Neutrophil (primary cell): Measurements from ENCODE around the gene CHN2.

Experiments
- H3K27ac ChIP-seq: fragments of 200-600 bp; sonication (generic); 2 replicates; pipeline ENCODE4 v1.5.1; 2016; ENCODE audit warnings: mild to moderate bottlenecking, moderate library complexity
- H3K27me3 ChIP-seq: fragments of 200-600 bp; sonication (generic); 2 replicates; pipeline ENCODE4 v1.6.0; 2016; ENCODE audit warnings: mild to moderate bottlenecking
- H3K36me3 ChIP-seq: fragments of 200-600 bp; sonication (generic); 2 replicates; pipeline ENCODE4 v1.5.1; 2017
- H3K4me1 ChIP-seq, 2 experiments: fragments of 200-600 bp in 1 of 2; sonication (generic) in 1 of 2; 1 replicate in 1 of 2; 2 replicates in 1 of 2; pipeline versions ENCODE4 v1.5.1 to v1.6.1; 2013 to 2016; ENCODE audit warnings: low read depth in 1 of 2, low read length in 1 of 2, mild to moderate bottlenecking in 1 of 2, moderate library complexity in 1 of 2; ENCODE audit not compliant: control insufficient read depth in 1 of 2, insufficient read depth in 1 of 2
- H3K4me3 ChIP-seq, 2 experiments: fragments of 200-600 bp in 1 of 2; sonication (generic) in 1 of 2; 1 replicate in 1 of 2; 2 replicates in 1 of 2; pipeline ENCODE4 v1.5.1; 2013 to 2016; ENCODE audit warnings: low read depth in 1 of 2, low read length in 1 of 2, mild to moderate bottlenecking in 1 of 2, moderate library complexity in 1 of 2
- H3K9me3 ChIP-seq: fragments of 200-600 bp; sonication (generic); 2 replicates; pipeline ENCODE4 v1.5.1; 2016
- TF ChIP-seq, protein P1 (sequence below): fragments of 200-600 bp; sonication (generic); IDR thresholded peaks from 2 replicates; pipeline ENCODE4 v1.5.1; 2016; ENCODE audit warnings: antibody characterized with exemption

Gene CHN2

DNA sequence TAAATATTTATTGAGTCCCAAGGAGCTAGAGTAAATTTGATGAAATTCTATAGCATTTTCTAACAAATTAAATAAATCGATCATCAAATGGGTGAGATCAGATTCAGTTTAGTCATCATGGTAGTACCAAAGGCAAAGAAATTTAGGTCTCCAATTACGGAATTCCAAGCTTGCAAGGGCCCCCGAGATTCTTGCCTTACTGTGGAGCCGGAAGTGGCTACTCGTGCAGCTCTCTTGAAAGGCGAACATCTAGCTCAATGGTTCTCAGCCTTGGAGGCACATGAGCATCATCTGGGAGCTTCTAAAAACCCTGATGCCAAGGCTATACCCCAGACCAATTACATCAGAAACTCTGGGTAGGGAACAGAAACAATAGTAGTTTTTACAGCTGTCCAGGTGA lies 251.2 kb downstream of the CHN2 start:
- H3K4me3 ChIP-seq: no peak overlapping the region
- H3K27ac ChIP-seq: no peak overlapping the region
- H3K4me1 ChIP-seq: no peaks in the 10 kb centered on the region
- no peaks in the 10 kb centered on the region for H3K27me3 ChIP-seq
- TF ChIP-seq, protein P1, sequence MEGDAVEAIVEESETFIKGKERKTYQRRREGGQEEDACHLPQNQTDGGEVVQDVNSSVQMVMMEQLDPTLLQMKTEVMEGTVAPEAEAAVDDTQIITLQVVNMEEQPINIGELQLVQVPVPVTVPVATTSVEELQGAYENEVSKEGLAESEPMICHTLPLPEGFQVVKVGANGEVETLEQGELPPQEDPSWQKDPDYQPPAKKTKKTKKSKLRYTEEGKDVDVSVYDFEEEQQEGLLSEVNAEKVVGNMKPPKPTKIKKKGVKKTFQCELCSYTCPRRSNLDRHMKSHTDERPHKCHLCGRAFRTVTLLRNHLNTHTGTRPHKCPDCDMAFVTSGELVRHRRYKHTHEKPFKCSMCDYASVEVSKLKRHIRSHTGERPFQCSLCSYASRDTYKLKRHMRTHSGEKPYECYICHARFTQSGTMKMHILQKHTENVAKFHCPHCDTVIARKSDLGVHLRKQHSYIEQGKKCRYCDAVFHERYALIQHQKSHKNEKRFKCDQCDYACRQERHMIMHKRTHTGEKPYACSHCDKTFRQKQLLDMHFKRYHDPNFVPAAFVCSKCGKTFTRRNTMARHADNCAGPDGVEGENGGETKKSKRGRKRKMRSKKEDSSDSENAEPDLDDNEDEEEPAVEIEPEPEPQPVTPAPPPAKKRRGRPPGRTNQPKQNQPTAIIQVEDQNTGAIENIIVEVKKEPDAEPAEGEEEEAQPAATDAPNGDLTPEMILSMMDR: no peak
- no peaks in the 10 kb centered on the region for H3K36me3 ChIP-seq
- H3K9me3 ChIP-seq: no peaks in the 10 kb centered on the region

- Histone ChIP-seq H3K9me3 (no peaks in the 10 kb centered on the region), H3K4me3 (no peak overlapping the region), H3K27me3 (no peaks in the 10 kb centered on the region), H3K27ac (no peak overlapping the region), H3K4me1 (no peaks in the 10 kb centered on the region), H3K36me3 (no peaks in the 10 kb centered on the region)
- TF ChIP-seq, protein P1: no peak
Measured at GRCh38 chr7:29447828-29448227, 253.3 kb downstream of the CHN2 start.

- no peaks in the 10 kb centered on the region for H3K27me3 ChIP-seq
- no peak overlapping the region for H3K27ac ChIP-seq
- H3K4me3 ChIP-seq: no peak overlapping the region
- TF ChIP-seq, protein P1: no peak
- H3K4me1 ChIP-seq: no peaks in the 10 kb centered on the region
- no peaks in the 10 kb centered on the region for H3K9me3 ChIP-seq
- no peaks in the 10 kb centered on the region for H3K36me3 ChIP-seq
Measured at GRCh38 chr7:29449569-29450260, 255.1 kb downstream of the CHN2 start.

DNA sequence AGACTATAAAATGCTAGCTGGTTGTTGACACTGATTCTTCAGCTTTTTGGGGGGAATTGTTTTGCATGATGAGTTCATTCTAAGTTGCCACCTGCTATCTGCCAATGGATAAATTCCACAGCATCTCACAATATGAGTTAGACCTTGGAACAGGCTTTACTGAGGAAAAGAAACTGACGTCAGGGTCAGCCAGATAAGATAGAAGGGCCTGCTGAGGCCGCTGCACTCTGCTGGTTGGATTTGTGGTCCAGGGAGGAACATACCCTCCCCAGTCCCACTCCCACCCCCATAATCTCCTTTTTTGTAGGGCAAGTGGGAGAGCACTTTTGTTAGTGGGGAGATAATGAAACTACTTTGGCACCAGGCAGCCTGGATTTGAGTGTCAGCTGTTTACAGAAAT lies 258.4 kb downstream of the CHN2 start:
- no peaks in the 10 kb centered on the region for H3K4me1 ChIP-seq
- no peaks in the 10 kb centered on the region for H3K36me3 ChIP-seq
- TF ChIP-seq, protein P1: no peak
- no peaks in the 10 kb centered on the region for H3K27me3 ChIP-seq
- no peak overlapping the region for H3K27ac ChIP-seq
- no peak overlapping the region for H3K4me3 ChIP-seq
- H3K9me3 ChIP-seq: no peaks in the 10 kb centered on the region

DNA sequence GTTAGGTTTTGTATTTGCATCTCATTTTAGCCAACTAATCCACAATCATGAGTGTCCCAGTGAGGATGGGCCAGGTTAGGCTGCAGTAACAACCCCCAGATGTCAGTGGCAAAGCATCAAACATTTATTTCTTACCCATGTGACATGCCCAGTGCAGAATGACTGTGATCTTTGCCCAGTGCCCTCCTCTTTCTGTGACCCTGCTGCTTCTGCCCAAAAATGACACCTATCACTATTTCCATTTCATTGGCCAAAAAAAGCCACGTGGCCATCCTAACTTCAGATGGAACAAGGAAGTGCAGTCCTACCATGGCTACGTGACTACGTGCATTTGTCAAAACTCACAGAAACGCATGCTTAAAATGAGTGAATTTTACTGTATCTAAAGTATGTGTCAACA lies 259.9 kb downstream of the CHN2 start:
- H3K9me3 ChIP-seq: no peaks in the 10 kb centered on the region

More for the DNA sequence above, 259.9 kb downstream of the CHN2 start:
- H3K36me3 ChIP-seq: no peaks in the 10 kb centered on the region
- TF ChIP-seq, protein P1: no peak
- no peaks in the 10 kb centered on the region for H3K27me3 ChIP-seq
- H3K4me3 ChIP-seq: no peak overlapping the region
- H3K27ac ChIP-seq: no peak overlapping the region
- no peaks in the 10 kb centered on the region for H3K4me1 ChIP-seq
